Naive thymus-derived CD8-positive, alpha-beta T cell (primary cell): ENCODE measurements around the gene NTSR2. TPM values are rescaled to one million over a fixed set of nuclear protein-coding genes. Genes with fewer than 3 reads are reported as not detected.

ENCODE experiments used
- ATAC-seq, 2 donors: fragments of 150-1000 bp; cut with Tn5 transposase in 1 of 2; sonication (Bioruptor Pico), chemical (Tn5 transposase) in 1 of 2; 1 replicate in 1 of 2; 2 replicates in 1 of 2; pipeline ENCODE4 v1.10.0; 2021; ENCODE audit warnings: mild to moderate bottlenecking in 2 of 2, moderate library complexity in 2 of 2
- POLR2A ChIA-PET: fragments of 350-600 bp; sonication (Branson Sonifier 250); formaldehyde crosslinking; loops from one replicate; lab custom pipeline; 2021; ENCODE audit warnings: antibody characterized with exemption; lab: Charles Lee
- DNase-seq, 10 donors: peaks; one replicate each; pipeline versions ENCODE4 v3.0.0 to v3.0.0-alpha.2; 2020 to 2022
- H3K27ac Mint-ChIP-seq, 10 donors: one replicate each; pipeline ENCODE4 v1.8.0; 2020 to 2022; ENCODE audit warnings: mild to moderate bottlenecking in 10 of 10, mixed read lengths in 10 of 10, moderate library complexity in 4 of 10, inconsistent platforms in 1 of 10
- H3K27me3 Mint-ChIP-seq, 5 donors: one replicate each; pipeline ENCODE4 v1.8.0; 2021 to 2022; ENCODE audit warnings: mixed read lengths in 5 of 5
- H3K36me3 Mint-ChIP-seq, 3 donors: one replicate each; pipeline ENCODE4 v1.8.0; 2020 to 2022; ENCODE audit warnings: mixed read lengths in 3 of 3, mild to moderate bottlenecking in 2 of 3, inconsistent platforms in 1 of 3
- H3K4me1 Mint-ChIP-seq, 4 donors: one replicate each; pipeline ENCODE4 v1.8.0; 2021 to 2022; ENCODE audit warnings: mixed read lengths in 4 of 4
- H3K4me3 Mint-ChIP-seq, 10 donors: one replicate each; pipeline ENCODE4 v1.8.0; 2020 to 2022; ENCODE audit warnings: mild to moderate bottlenecking in 10 of 10, mixed read lengths in 10 of 10, moderate library complexity in 6 of 10, inconsistent platforms in 1 of 10
- H3K9me3 Mint-ChIP-seq, 9 donors: one replicate each; pipeline ENCODE4 v1.8.0; 2020 to 2022; ENCODE audit warnings: mixed read lengths in 9 of 9, mild to moderate bottlenecking in 3 of 9, inconsistent platforms in 1 of 9, moderate library complexity in 1 of 9
- polyA plus RNA-seq, 3 donors: library from polyadenylated mRNA; unstranded; fragments of 300-500 nt; fragmentation: Illumina TruSeq; gene quantifications; one replicate each; pipeline ENCODE4 v1.2.3, GENCODE V29; 2021
- total RNA-seq, 8 experiments: library from RNA in 2 of 8; stranded (reverse) in 2 of 8; gene quantifications; one replicate each; pipeline ENCODE4 v1.2.3 and lab custom pipeline; 2021 to 2026

Gene NTSR2
- total and polyA plus RNA-seq, 5 experiments from 2014 or later = not detected

DNA sequence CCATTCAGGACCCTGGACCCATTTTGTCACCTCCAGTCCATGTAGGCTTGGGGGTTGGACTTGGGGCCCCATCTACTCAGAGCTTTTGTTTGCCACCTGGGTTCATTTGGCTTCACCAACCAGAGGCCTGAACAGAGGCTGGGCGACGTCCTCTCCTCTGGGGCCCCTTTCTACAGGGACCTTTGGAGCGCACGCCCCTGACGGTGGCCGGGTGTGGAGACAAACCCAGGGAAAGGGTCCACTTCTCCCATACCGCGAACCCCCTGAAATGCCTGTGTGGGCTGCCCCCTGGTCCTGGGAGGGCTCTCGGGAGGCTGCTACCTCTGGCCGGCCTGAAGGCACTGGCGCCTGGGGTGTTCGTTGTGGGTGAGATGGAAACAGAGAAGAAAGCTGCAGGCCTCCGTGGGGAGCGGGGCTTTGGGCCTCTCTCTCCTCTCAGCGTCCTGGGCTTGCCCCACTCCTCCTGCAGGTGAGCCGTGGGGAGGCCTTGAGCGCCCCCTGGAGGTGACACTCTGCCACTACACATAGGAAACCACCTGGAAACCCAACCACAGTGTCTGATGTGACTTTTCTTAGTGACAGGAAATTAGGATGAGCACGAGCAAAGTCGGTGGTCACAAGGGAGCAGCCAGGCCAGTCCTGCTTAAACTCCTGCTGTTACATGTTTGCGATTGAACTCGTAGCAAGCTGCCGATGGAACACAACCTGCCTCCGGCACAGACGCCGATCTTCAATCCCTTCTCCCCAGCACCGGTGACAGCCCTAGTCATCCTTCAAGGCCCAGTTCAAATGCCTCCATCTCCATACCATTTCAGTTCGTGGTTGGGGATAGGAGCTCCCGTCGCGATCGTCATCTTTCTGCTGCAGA lies 12.0 kb upstream of the NTSR2 start:
- H3K4me1 Mint-ChIP-seq = peaks cover 0 to 10% (median 3%) of the 10 kb centered on the region in 4 donors
- DNase-seq (peak in 9 of 10 donors; percentile 17 to 49 (median 35)), ATAC-seq (peak; percentile 59)
- no peak overlapping the region for H3K4me3 Mint-ChIP-seq
- POLR2A ChIA-PET = no interaction called here
- peak overlapping the region in 1 of 10 donors; percentile 8 for H3K27ac Mint-ChIP-seq
- no peaks in the 10 kb centered on the region for H3K9me3 Mint-ChIP-seq
- peaks cover 3 to 28% (median 23%) of the 10 kb centered on the region in 5 donors for H3K27me3 Mint-ChIP-seq
- H3K36me3 Mint-ChIP-seq = no peaks in the 10 kb centered on the region

DNA sequence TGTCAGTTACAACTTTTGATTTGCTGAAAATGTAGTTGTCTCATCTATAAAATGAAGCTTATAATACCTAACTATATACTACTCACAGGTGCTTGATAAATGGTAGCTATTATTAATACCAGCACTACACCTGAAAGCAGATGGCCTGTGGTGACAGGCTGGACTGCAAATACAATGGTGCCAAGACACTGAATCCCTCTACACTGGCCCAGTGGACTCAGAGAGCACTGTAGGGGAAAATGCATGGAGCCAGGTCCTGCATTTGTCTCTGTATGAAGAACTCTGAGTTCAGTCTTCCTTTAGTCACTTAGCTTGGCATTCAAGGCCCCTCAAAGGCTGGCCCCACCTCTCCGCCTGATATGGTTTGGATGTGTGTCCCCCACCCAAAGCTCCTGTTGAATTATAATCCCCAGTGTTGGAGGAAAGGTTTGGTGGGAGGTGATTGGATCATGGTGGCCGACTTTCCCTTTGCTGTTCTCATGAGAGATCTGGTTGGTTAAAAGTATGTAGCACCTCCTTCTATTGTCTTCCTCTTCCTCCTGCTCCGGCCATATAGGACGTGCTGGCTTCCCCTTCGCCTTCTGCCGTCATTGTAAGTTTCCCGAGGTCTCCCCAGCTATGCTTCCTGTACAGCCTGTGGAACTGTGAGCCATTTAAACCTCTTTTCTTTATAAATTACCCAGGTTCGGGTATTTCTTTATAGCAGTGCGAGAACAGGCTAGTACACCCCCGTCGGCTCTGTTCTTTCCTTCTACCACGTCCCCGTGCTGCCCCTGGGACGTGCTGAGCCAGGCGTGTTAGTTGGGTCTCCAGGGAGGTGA lies 11.1 kb upstream of the NTSR2 start:
- no peak overlapping the region for H3K27ac Mint-ChIP-seq
- POLR2A ChIA-PET = no interaction called here
- DNase-seq (no peak), ATAC-seq (no peak)
- H3K9me3 Mint-ChIP-seq = no peaks in the 10 kb centered on the region
- H3K36me3 Mint-ChIP-seq = no peaks in the 10 kb centered on the region
- no peak overlapping the region for H3K4me3 Mint-ChIP-seq
- peaks cover 3 to 33% (median 26%) of the 10 kb centered on the region in 5 donors for H3K27me3 Mint-ChIP-seq
- H3K4me1 Mint-ChIP-seq = peaks cover 0 to 10% (median 3%) of the 10 kb centered on the region in 4 donors

DNA sequence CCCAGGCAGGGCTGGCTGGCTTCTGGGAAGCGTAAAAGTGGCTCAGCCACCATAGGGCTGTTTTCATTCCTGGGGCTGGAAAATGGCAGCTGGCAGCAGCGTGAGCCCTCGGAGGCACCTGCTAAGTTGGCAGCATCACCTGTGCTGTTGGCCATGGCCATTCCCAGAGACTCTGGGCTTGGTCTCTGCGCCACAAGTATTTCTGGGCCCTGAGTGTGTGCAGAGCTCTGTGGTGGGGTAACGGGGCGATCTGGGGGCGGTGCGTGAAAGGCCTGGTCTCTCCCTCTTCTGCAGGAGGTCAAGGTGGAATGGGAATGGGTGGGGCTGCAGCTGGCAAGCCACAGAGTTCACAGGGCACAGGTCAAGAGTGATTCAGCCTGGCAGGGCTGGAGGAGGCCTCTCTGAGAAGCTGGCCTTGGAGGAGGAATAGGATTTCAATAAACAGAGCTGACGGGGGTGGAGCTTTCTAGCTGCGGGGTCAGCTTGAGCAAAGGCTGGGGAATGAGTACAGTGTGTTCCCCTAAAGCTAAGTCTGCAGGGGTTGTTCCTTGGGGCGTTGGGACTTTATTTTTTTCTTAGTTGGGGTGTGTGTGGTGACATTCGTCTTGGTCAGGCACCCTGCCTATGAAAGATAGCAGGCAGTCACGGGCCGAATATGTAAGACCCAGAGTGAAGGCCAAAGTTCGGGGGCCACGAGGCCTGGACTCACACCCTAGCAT lies 10.3 kb upstream of the NTSR2 start:
- Mint-ChIP-seq H3K9me3 (peaks cover 0 to 5% (median 0%) of the 10 kb centered on the region in 9 donors), H3K27ac (no peak overlapping the region), H3K4me3 (no peak overlapping the region), H3K27me3 (peaks cover 5 to 39% (median 30%) of the 10 kb centered on the region in 5 donors), H3K36me3 (no peaks in the 10 kb centered on the region), H3K4me1 (peaks cover 0 to 10% (median 3%) of the 10 kb centered on the region in 4 donors)
- POLR2A ChIA-PET = no interaction called here
- ATAC-seq (no peak), DNase-seq (no peak)

DNA sequence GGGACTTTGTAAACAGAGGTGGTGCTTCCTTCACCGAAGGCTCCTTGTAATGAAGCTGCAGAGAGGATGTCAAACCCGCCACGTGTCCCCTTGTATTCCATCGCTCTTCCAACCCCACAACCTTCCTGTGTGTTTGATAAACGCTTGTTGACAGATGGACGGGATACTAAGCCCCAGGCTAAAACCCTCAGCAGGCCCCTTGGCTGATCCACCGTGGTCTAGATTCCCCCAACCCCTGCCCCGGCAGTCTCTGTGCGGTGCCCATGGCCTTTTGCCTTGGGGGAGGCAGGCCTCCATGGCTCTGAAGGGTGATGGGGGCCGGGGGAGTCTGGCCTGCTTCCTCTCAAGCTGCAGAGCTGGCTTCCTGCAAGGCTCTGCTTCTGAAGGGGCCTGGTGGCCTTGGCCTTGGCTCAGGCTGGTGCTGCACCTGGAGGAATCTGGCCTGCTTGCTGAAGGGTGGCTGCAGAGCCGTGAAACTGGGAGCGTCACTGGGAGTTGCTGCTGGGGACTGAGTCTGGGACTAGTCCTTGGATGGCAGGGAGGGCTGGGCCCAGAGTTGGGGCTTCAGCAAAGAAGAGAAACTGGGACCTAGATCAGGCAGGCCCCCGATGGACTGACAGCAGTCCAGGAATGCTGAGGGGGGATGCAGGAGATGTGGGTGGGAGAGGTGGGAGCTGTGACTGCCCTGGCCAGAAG lies 9.6 kb upstream of the NTSR2 start:
- Mint-ChIP-seq H3K4me3 (no peak overlapping the region), H3K4me1 (peaks cover 0 to 10% (median 3%) of the 10 kb centered on the region in 4 donors), H3K27ac (no peak overlapping the region), H3K36me3 (no peaks in the 10 kb centered on the region), H3K27me3 (peaks cover 10 to 41% (median 37%) of the 10 kb centered on the region in 5 donors), H3K9me3 (peaks cover 0 to 8% (median 0%) of the 10 kb centered on the region in 9 donors)
- ATAC-seq (no peak), DNase-seq (no peak)
- POLR2A ChIA-PET = no interaction called here

DNA sequence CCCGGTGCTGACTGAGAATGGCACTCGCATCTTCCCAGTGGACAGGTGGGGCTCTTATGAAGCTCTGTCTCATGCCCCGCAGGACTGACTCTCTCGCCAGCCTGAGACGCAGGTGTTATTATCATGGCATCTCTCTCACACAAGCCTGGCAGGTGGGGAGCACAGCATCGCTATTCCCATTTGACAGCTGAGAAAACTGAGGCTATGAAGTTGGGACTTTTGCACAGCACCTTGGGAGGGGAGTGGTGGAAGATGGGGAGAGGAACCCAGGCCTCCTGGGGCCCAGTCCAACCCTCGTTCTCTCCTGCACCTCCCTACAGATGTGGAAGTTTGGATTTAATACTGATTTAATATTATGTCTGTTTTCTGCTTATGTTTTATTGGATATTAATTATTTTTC lies 9.0 kb upstream of the NTSR2 start:
- Mint-ChIP-seq H3K27ac (no peak overlapping the region), H3K27me3 (peaks cover 10 to 47% (median 39%) of the 10 kb centered on the region in 5 donors), H3K4me3 (no peak overlapping the region), H3K9me3 (peaks cover 0 to 8% (median 0%) of the 10 kb centered on the region in 9 donors), H3K4me1 (peaks cover 0 to 10% (median 3%) of the 10 kb centered on the region in 4 donors), H3K36me3 (no peaks in the 10 kb centered on the region)
- POLR2A ChIA-PET = no interaction called here
- DNase-seq (no peak), ATAC-seq (no peak)

DNA sequence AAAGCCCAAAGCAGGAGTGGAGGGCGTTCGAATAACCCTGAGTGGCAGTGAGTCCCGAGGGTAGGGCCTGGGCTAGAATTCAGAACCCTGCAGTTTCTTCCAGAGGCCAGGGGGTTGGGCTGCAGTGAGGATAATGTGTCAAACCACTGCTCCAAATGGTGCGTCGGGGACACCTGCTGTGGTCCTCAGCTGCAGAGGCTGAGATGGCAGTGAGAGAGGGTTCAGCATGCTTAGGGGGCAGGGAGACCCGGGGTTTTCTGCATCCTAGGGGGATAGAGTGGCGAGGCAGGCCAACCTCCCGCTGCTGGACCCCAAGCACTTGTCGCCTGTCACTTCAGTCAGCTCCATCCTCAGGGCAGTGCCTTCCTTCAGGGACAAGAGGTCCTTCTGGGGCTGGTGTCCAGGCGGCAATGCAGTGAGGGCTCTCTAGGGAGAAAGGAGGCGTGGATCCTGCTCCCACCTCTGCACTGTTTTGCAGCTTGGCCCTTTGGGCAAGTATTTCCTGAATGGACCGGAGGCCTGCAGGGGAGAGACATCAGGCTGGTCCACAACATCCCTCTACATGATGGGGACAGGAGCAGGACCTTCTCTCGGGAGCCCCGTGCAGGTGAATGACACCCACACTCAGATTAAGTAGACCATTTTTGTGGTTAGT lies 8.4 kb upstream of the NTSR2 start:
- ATAC-seq (no peak), DNase-seq (no peak)
- H3K27me3 Mint-ChIP-seq = peaks cover 10 to 50% (median 36%) of the 10 kb centered on the region in 5 donors
- H3K4me3 Mint-ChIP-seq = no peak overlapping the region
- H3K27ac Mint-ChIP-seq = no peak overlapping the region
- no peaks in the 10 kb centered on the region for H3K36me3 Mint-ChIP-seq
- POLR2A ChIA-PET = no interaction called here
- H3K9me3 Mint-ChIP-seq = peaks cover 0 to 8% (median 0%) of the 10 kb centered on the region in 9 donors
- peaks cover 0 to 10% (median 3%) of the 10 kb centered on the region in 4 donors for H3K4me1 Mint-ChIP-seq

DNA sequence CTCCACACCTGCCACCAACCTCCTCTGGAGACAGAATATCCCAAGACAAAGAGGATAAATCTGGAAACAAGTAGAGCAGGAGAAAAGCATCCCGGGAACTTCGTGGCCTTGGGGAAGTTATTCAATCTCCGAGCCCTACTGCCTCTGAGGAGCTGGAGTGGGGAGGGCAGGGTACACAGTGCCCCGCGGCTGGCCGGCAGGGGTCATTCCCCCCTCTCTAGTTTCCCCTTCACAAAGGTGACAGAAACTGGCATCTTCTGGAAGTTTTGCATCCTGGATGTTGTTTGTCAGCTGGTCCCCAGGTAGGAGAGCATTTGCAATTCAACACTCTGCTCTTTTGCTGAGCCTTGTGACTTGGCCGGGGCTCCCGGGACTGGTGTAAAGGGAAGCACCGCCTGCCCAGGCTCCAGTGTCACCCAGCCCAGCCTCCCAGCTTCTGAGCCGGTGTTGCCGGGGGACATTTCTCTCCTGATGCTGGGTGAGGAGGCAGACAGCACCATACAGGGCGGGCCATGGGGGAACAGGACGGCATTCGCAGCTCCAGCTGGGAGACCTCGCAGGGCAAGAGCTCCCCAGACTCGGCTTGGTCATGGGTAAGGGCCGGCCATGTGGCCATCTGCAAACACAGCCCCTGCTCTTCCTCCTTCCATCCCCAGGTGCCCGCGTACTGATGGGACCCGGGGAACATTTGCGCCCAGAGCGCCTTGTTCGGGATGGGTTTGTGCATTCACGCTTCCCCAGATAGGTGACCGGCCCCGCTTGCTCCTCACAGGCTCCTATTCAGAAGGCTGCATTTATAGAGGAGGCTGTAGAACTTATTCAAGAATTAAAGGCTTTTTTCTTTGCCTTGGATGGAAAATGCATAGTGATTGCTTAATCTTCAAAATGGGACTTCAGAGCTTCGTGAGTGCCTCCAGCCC lies 7.4 kb upstream of the NTSR2 start:
- Mint-ChIP-seq H3K27me3 (peaks cover 12 to 49% (median 28%) of the 10 kb centered on the region in 5 donors), H3K9me3 (peaks cover 0 to 8% (median 0%) of the 10 kb centered on the region in 9 donors), H3K4me3 (no peak overlapping the region), H3K27ac (no peak overlapping the region), H3K36me3 (no peaks in the 10 kb centered on the region), H3K4me1 (peaks cover under 1 to 7% (median 3%) of the 10 kb centered on the region in 4 donors)
- POLR2A ChIA-PET = no interaction called here
- ATAC-seq (no peak), DNase-seq (no peak)

DNA sequence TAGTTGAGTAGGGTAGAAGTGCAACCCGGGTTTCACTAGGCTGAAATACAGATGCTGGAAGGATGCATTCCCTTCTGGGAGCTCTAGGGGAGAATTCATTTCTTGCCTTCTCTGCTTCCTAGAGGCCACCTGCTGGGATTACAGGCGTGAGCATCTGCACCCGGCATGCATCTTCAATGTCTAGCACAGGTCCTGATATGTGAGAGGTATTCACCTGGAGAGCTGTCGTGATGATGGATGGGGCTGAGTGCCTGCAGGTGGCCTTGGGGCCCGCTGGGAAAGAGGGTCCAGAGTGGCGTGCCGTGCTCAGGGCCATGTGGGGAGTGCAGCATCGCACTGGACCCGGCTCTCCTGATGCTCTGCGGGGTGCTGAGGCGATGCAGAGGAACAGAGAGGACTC lies 6.6 kb upstream of the NTSR2 start:
- peaks cover 0 to 4% (median 0%) of the 10 kb centered on the region in 4 donors for H3K4me1 Mint-ChIP-seq
- peaks cover 0 to 8% (median 0%) of the 10 kb centered on the region in 9 donors for H3K9me3 Mint-ChIP-seq
- peaks cover 14 to 53% (median 28%) of the 10 kb centered on the region in 5 donors for H3K27me3 Mint-ChIP-seq
- ATAC-seq (no peak), DNase-seq (no peak)
- H3K4me3 Mint-ChIP-seq = no peak overlapping the region
- no peaks in the 10 kb centered on the region for H3K36me3 Mint-ChIP-seq
- no peak overlapping the region for H3K27ac Mint-ChIP-seq
- POLR2A ChIA-PET = no interaction called here

DNA sequence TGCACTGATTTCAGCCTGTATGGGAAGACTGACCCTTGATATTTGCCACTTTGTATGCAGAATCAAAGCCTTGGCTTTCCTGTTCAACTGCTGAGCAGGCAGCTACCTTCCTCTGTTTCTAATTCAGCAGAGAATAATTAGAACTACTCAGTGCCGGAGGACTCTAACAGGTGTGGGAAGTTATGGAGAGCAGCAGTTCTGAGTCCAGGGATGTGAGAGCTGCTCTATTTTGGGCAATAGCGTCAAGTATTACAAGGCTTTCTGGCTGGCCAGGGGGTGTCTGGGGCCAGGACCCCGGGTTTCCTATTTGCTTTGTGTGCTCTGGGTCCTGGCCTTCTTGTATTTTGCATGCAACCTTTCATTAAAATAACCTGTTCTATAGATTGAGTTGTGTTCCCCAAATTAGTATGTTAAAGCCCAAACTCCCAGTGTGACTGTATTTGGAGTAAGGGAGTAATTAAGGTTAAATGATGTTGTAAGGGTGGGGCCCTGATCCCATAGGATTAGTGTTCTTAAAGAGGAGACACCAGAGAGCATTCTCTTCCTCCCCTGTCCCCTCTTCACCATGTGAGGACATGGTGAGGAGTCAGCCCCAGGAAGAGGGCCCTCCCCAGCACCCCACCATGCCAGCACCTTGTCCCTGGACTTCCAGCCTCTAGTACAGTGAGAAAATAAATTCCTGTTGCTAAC lies 5.6 kb upstream of the NTSR2 start:
- H3K9me3 Mint-ChIP-seq = peaks cover 0 to 8% (median 0%) of the 10 kb centered on the region in 9 donors
- peaks cover 0 to 4% (median 0%) of the 10 kb centered on the region in 4 donors for H3K4me1 Mint-ChIP-seq
- no peak overlapping the region for H3K4me3 Mint-ChIP-seq
- DNase-seq (no peak), ATAC-seq (no peak)
- H3K36me3 Mint-ChIP-seq = peaks cover 0 to under 1% (median 0%) of the 10 kb centered on the region in 3 donors
- POLR2A ChIA-PET = no interaction called here
- H3K27me3 Mint-ChIP-seq = peaks cover 14 to 60% (median 33%) of the 10 kb centered on the region in 5 donors
- no peak overlapping the region for H3K27ac Mint-ChIP-seq

DNA sequence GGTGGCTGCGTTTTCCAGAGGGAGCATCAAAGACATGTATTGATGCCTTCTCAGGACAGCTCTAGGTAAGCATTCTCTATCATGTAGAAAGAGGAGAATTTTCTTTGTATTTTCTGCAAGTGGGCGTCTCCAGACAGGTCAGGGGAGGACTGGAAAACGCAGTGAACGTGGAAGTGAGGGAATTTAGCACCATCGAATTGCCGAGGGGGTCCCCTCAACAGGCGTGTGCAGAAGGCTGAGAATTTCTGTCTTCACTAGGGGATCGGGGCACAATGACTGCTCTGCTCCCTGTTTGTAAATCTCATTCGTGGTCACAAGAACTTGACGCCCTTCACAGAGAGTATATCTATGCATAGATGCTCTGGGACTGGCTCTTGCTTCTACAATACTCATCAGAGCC lies 5.0 kb upstream of the NTSR2 start:
- H3K4me1 Mint-ChIP-seq = peaks cover 0 to 6% (median 2%) of the 10 kb centered on the region in 4 donors
- POLR2A ChIA-PET = no interaction called here
- DNase-seq (no peak), ATAC-seq (no peak)
- H3K9me3 Mint-ChIP-seq = peaks cover 0 to 8% (median 0%) of the 10 kb centered on the region in 9 donors
- no peak overlapping the region for H3K4me3 Mint-ChIP-seq
- H3K36me3 Mint-ChIP-seq = peaks cover 0 to 6% (median 4%) of the 10 kb centered on the region in 3 donors
- H3K27ac Mint-ChIP-seq = no peak overlapping the region
- H3K27me3 Mint-ChIP-seq = peaks cover 17 to 66% (median 38%) of the 10 kb centered on the region in 5 donors
